ENCODE results near the gene ENAH. TPM values are rescaled to one million over a fixed set of nuclear protein-coding genes. Genes with fewer than 3 reads are reported as not detected.

Gene ENAH
- total and polyA plus RNA-seq, 10 donors = 5.1 to 98.1 (median 44.8) TPM

DNA sequence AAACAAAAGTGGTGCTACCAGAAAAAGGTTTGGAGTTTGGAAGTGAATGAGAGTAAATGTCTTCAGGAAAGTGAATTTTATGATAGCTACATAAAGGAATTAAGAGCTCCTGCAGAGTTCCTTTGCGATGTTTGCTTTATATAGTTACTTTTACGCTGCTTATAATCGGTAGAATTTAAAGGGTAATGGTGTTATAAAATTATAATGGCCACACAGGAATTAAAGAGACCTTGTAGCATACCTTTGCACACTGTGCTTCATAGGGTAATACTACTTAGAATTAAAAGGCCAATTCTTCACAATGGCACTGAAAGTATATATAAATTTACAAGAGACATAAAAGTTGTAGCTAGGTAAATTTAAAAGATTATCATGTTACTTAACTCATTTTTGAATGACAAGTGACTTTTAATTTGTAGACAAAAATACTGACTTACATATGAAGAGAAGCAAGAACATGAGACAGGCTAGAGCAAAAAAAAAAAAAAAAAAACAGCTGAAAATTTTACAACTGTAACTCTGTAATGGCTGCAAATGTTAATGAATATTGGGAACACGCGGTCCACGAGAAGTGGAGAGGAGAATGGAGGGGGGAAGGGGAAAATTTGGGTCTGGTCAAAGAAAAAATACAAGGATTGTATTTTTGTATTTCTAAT lies 159.2 kb downstream of the ENAH start:
- no peaks in the 10 kb centered on the region for H3K27me3 ChIP-seq (replicated peaks in 1 of 7)
- no peak for TF ChIP-seq POLR2A (IDR thresholded peaks at IDR 0.05)
- TF ChIP-seq, protein P1, sequence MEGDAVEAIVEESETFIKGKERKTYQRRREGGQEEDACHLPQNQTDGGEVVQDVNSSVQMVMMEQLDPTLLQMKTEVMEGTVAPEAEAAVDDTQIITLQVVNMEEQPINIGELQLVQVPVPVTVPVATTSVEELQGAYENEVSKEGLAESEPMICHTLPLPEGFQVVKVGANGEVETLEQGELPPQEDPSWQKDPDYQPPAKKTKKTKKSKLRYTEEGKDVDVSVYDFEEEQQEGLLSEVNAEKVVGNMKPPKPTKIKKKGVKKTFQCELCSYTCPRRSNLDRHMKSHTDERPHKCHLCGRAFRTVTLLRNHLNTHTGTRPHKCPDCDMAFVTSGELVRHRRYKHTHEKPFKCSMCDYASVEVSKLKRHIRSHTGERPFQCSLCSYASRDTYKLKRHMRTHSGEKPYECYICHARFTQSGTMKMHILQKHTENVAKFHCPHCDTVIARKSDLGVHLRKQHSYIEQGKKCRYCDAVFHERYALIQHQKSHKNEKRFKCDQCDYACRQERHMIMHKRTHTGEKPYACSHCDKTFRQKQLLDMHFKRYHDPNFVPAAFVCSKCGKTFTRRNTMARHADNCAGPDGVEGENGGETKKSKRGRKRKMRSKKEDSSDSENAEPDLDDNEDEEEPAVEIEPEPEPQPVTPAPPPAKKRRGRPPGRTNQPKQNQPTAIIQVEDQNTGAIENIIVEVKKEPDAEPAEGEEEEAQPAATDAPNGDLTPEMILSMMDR (IDR thresholded peaks at IDR 0.05 in 8 of 11, conservative IDR thresholded peaks at IDR 0.05 in 3 of 11) = no peak
- TF ChIP-seq POLR2AphosphoS5 (IDR thresholded peaks at IDR 0.05) = no peak
- no peak overlapping the region for H3K27ac ChIP-seq
- intact Hi-C loops (cut with DNase I; ENCODE audit: low total_unique reads) = no loop called here
- DNase-seq = no peak
- no peaks in the 10 kb centered on the region for H3K9me3 ChIP-seq
- no peak overlapping the region for H3K4me3 ChIP-seq
- WGBS, 5 donors = 93 to 98% (median 96%) methylated on average over 6 of the region's 6 CpGs
- no peaks in the 10 kb centered on the region for H3K36me3 ChIP-seq
- no peaks in the 10 kb centered on the region for H3K4me1 ChIP-seq

DNA sequence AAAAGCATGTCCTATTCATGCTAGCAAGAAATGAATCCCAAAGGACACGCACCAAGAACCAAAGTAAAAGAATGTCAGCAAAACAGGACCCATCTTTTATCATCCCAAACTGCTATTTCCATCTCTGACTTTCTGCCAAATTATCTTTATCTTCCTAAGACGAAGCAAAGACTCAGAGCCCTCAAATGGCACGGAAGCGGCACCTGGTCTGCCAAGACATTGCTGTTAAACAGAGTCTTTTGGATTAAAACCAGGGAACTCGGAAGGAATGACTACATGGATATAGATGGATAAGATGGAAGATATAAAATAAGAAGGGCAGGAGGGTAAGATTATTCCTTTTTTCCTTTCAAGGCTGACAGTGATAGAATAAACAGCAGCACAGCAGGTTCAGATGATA lies 164.2 kb downstream of the ENAH start:
- H3K9me3 ChIP-seq = no peaks in the 10 kb centered on the region
- H3K27me3 ChIP-seq (replicated peaks in 1 of 7) = no peaks in the 10 kb centered on the region
- no peaks in the 10 kb centered on the region for H3K4me1 ChIP-seq
- DNase-seq = no peak
- H3K27ac ChIP-seq = no peak overlapping the region
- 83 to 91% (median 90%) methylated on average over 5 of the region's 5 CpGs for WGBS, 5 donors
- intact Hi-C loops (cut with DNase I; ENCODE audit: low total_unique reads) = no loop called here
- H3K36me3 ChIP-seq = no peaks in the 10 kb centered on the region
- TF ChIP-seq POLR2AphosphoS5 (IDR thresholded peaks at IDR 0.05) = no peak
- TF ChIP-seq, protein P1 (IDR thresholded peaks at IDR 0.05 in 8 of 11, conservative IDR thresholded peaks at IDR 0.05 in 3 of 11) = no peak
- TF ChIP-seq POLR2A (IDR thresholded peaks at IDR 0.05) = no peak
- H3K4me3 ChIP-seq = no peak overlapping the region

DNA sequence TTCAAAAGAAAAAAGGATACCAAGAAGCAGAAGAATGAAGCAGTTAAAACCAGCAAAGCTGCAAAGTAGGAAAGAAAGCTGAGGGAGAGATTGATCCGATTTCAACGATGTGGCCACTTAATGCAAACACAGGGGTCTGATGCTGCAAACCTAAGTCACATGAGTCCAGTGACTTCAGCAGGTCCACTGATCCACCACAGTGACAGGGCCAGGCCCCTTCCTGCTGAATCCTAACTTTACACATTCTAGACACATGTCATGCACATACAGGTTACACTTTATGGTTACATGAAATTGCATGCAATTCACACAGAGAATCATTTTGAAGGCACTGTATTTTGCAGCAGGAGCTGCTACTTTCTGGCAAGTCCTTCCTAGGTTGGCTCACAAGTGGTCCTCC lies 166.1 kb downstream of the ENAH start:
- no peaks in the 10 kb centered on the region for H3K9me3 ChIP-seq
- intact Hi-C loops (cut with DNase I; ENCODE audit: low total_unique reads) = no loop called here
- no peaks in the 10 kb centered on the region for H3K36me3 ChIP-seq
- peaks cover 0 to 2% (median 0%) of the 10 kb centered on the region in 6 donors for H3K4me1 ChIP-seq
- WGBS, 5 donors = 80 to 98% (median 91%) methylated on average over 2 of the region's 2 CpGs
- H3K27me3 ChIP-seq (replicated peaks in 1 of 7) = no peaks in the 10 kb centered on the region
- TF ChIP-seq POLR2A (IDR thresholded peaks at IDR 0.05) (no peak), POLR2AphosphoS5 (IDR thresholded peaks at IDR 0.05) (no peak)
- TF ChIP-seq, protein P1 (IDR thresholded peaks at IDR 0.05 in 8 of 11, conservative IDR thresholded peaks at IDR 0.05 in 3 of 11) = no peak
- H3K27ac ChIP-seq = no peak overlapping the region
- no peak for DNase-seq
- no peak overlapping the region for H3K4me3 ChIP-seq

DNA sequence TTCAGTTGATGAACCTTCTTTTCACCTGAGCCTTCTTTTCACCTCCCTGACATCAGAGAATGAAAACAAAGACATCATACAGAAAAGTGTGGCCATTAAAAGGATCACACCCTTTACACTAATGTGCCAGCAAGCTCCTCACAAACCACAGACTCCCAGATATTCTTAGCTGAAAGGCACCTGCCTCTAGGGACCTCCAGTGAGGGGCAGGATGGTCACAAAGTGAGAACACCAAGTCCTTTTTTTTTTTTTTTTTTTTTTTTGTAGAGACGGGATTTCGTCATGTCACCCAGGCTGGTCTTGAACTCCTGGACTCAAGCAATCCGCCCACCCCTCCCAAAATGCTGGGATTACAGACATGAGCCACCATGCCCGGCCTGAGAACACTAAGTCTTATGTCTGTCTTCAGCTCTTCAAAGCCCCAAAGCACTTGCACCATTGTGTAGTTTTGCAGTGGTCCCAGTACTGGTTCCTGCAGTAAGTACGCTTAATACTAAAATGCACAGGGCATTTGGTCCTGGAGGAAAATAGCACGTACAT lies 166.9 kb downstream of the ENAH start:
- Histone ChIP-seq H3K27me3 (replicated peaks in 1 of 7) (no peaks in the 10 kb centered on the region), H3K27ac (no peak overlapping the region), H3K4me3 (no peak overlapping the region), H3K36me3 (no peaks in the 10 kb centered on the region), H3K4me1 (peaks cover 0 to 10% (median 1%) of the 10 kb centered on the region in 6 donors), H3K9me3 (no peaks in the 10 kb centered on the region)
- intact Hi-C loops (cut with DNase I; ENCODE audit: low total_unique reads) = no loop called here
- 90 to 98% (median 94%) methylated on average over 6 of the region's 6 CpGs for WGBS, 5 donors
- TF ChIP-seq POLR2AphosphoS5 (IDR thresholded peaks at IDR 0.05) = no peak
- no peak for TF ChIP-seq POLR2A (IDR thresholded peaks at IDR 0.05)
- TF ChIP-seq, protein P1 (IDR thresholded peaks at IDR 0.05 in 8 of 11, conservative IDR thresholded peaks at IDR 0.05 in 3 of 11) = no peak
- no peak for DNase-seq
